Measurements from ENCODE around the gene ZNF501.

ZNF501 gene

DNA sequence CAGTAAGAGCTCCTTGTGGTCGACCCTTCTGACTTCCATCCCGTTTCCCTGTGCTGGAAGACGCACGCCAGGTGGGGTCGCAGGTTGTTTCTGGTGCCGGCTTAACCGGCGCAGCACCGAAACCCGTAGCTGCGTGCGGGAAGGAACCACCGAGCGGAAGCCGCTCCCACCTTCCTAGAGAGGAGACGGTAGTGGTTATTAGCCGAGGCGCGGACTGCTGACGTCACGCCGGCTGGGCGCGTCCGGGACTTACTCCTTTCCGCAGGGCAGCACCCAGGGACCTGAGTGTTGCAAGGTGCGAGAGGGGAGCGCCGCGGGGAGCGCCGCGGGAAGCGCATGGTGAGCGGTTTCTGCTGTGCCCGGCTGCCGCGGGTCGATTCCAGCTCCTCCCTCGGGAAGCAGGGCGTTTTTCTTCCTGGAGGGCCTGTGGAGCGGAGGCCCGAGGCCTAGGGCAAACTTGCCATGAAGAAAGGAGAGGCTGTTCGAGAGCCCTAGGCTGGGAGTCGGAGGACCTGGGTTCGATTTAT lies at the start of gene ZNF501:
Gene ZNF501 (plus strand): TSS at position 252 of the 527 bp plus-strand sequence. CDS start 4,787 bp downstream, outside the sequence.
- peak; percentile 88 to 91 for DNase-seq
- ATAC-seq = peak; percentile 100
- Mint-ChIP-seq H3K27ac (peak within 1 kb of the TSS; percentile 55 to 95), H3K4me1 (peaks cover 16% of the 10 kb centered on the region), H3K27me3 (no peaks in the 10 kb centered on the region), H3K9me3 (peaks cover 57 to 76% of the 10 kb centered on the region in 2 donors), H3K4me3 (peak within 1 kb of the TSS; percentile 99 to 100)

DNA sequence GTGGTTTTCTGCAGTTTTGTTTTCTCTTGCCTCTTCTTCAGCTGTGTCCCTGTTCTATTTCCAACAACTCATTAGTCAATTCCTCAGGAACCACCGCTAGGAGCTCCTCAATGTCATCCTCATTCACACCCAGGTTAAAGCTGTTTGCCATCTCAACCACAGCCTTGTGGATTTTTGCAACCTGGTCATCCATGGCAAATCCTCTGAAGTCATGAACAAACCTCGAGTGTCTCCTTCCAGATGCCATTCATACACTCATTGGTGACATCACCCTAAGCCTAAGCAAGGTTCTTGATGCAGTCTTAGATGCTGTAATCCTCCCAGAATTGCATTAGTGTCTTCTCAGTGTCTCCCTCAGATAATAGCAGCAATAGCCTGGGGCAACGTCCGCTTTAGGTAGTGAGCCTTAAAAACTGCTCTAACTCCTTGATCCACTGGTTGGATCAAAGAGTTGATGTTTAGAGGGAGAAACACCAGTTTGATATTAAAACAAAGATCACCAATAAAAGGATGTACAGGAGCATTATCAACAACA lies 48.4 kb upstream of the ZNF501 start:
- ATAC-seq (no peak), DNase-seq (no peak)
- peaks cover 50 to 80% of the 10 kb centered on the region in 2 donors for H3K9me3 Mint-ChIP-seq
- H3K27me3 Mint-ChIP-seq = no peaks in the 10 kb centered on the region
- H3K27ac Mint-ChIP-seq = no peak overlapping the region
- H3K4me1 Mint-ChIP-seq = peaks cover 14% of the 10 kb centered on the region
- H3K4me3 Mint-ChIP-seq = no peak overlapping the region

- H3K9me3 Mint-ChIP-seq = peaks cover 49 to 80% of the 10 kb centered on the region in 2 donors
- H3K4me3 Mint-ChIP-seq = no peak overlapping the region
- no peak for ATAC-seq
- peaks cover 17% of the 10 kb centered on the region for H3K4me1 Mint-ChIP-seq
- no peaks in the 10 kb centered on the region for H3K27me3 Mint-ChIP-seq
- DNase-seq = no peak
- H3K27ac Mint-ChIP-seq = no peak overlapping the region
These were observed 47.1 kb upstream of the ZNF501 start for GRCh38 chr3:44682182-44682896.

DNA sequence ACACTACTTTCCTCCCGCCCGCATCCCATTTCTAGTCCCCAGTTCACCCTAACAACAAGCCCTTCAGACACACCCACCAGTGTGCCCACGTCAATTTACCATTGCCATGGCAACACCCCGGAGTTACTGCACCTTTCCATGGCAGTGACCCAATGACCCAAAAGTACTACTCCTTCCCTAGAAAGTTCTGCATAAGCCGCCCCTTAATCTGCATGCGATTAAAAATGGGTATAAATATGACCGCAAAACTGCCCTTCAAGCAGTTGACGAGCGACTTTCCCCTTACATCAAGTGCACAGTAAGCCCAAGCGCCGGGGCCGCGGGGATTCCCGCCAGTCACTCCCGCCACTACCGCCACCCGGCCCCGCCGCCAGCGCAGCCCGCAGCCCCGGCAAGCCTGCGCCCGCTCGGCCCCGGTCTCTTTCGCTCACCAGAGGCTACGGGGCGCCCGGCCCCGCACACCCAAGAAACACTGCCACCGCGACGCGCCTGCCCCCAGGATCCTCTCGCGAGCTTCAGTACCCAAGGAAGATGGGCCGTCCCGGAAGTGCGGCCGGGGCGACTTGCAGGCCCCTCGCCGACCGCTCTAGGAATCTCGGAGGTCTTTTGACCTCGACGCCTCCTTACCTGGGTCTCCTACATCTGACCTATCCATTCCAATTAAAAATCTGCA lies 44.2 kb upstream of the ZNF501 start:
- DNase-seq (peak; percentile 68 to 78), ATAC-seq (peak; percentile 98)
- H3K4me1 Mint-ChIP-seq = peaks cover 17% of the 10 kb centered on the region
- H3K27ac Mint-ChIP-seq = peak overlapping the region; percentile 80 to 95
- peaks cover 19% of the 10 kb centered on the region for H3K27me3 Mint-ChIP-seq
- H3K4me3 Mint-ChIP-seq = peak overlapping the region; percentile 82 to 93
- peaks cover 46 to 73% of the 10 kb centered on the region in 2 donors for H3K9me3 Mint-ChIP-seq

DNA sequence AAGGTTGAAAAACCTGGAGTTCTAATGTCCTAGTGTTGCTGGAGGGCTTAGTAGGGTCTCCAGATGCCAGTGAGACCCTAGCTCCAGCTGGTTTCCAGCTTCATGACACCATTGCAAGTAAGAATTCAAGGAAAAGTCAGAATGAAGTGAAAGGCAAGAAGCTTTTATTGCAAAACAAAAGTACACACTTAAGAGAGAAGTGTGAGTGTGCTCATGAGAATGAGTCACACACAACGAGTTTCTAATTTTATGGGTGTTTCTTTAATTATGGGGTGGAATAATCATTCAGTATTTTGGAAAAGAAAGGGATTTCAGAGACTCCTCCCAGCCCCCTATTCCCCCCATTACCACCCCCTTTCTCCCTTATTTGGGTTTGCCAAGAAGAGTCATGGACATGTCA lies 41.5 kb upstream of the ZNF501 start:
- peaks cover 48 to 61% of the 10 kb centered on the region in 2 donors for H3K9me3 Mint-ChIP-seq
- peaks cover 40% of the 10 kb centered on the region for H3K27me3 Mint-ChIP-seq
- no peak overlapping the region for H3K27ac Mint-ChIP-seq
- no peak for DNase-seq
- H3K4me3 Mint-ChIP-seq = no peak overlapping the region
- peaks cover 17% of the 10 kb centered on the region for H3K4me1 Mint-ChIP-seq
- ATAC-seq = no peak

DNA sequence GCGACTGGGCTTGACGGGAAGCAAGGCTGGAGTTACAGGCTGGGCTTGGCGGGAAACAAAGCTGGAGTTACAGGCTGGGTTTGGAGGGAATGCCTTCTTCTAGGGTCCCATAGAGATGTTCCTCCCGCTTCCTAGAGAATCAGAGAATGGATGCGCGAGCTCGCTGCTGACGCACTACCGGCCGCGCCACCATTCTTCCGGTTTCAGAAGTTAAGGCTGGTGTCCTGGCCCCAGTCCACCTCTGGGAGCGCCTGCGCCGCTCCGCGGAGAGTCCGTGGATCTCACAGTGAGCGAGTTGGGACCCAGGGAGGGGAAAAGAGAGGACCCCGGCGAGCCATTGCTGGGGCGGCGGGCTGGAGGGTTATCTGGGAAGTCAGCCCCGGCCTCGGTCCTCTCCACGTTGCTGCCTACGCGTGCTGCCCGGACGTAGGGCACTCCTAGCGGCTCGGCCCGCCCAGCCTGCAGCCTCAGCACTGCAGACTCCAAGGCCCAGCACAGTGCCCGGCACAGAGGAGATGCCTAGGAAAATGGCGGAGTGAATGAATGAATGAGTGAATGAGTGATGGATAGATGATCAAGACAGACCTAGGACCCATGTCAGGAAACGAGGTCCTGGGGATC lies 16.9 kb upstream of the ZNF501 start, which contains the start of gene ZNF502:
Gene ZNF502 (plus strand): TSS at position 206 of the 621 bp plus-strand sequence. CDS start 7,602 bp downstream, outside the sequence.
- DNase-seq = peak; percentile 62 to 74
- peaks cover 16% of the 10 kb centered on the region for H3K27me3 Mint-ChIP-seq
- peaks cover 35 to 47% of the 10 kb centered on the region in 2 donors for H3K9me3 Mint-ChIP-seq

DNA sequence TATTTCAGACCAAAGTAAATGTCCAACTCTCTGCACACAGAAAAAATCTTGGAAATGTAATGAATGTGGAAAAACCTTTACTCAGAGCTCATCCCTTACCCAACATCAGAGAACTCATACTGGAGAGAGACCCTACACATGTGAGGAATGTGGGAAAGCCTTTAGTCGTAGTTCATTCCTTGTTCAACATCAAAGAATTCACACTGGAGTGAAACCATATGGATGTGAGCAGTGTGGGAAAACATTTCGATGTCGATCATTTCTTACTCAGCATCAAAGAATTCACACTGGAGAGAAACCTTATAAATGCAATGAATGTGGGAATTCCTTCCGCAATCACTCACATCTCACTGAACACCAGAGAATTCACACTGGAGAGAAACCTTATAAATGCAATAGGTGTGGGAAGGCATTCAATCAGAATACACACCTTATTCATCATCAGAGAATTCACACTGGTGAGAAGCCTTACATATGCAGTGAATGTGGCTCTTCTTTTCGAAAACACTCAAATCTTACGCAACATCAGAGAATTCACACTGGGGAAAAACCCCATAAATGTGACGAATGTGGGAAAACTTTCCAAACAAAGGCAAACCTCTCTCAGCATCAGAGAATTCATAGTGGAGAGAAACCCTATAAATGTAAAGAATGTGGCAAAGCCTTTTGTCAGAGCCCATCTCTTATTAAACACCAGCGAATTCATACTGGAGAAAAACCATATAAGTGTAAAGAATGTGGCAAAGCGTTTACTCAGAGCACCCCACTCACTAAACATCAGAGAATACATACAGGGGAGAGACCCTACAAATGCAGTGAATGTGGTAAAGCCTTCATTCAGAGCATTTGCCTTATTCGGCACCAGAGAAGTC lies 8.0 kb upstream of the ZNF501 start:
- Mint-ChIP-seq H3K27me3 (no peaks in the 10 kb centered on the region), H3K4me1 (no peaks in the 10 kb centered on the region), H3K27ac (no peak overlapping the region), H3K4me3 (no peak overlapping the region), H3K9me3 (peaks cover 52 to 75% of the 10 kb centered on the region in 2 donors)
- DNase-seq (no peak), ATAC-seq (no peak)

More for the DNA sequence above, 16.9 kb upstream of the ZNF501 start, which contains the start of gene ZNF502:
- peak; percentile 97 for ATAC-seq
- Mint-ChIP-seq H3K4me1 (peaks cover 22% of the 10 kb centered on the region), H3K4me3 (peak within 1 kb of the TSS; percentile 90 to 96), H3K27ac (peak within 1 kb of the TSS; percentile 70 to 93)

- ATAC-seq (no peak), DNase-seq (no peak)
- H3K27me3 Mint-ChIP-seq = no peaks in the 10 kb centered on the region
- peak overlapping the region in 1 of 2 donors; percentile 28 for H3K27ac Mint-ChIP-seq
- H3K4me3 Mint-ChIP-seq = no peak overlapping the region
- H3K4me1 Mint-ChIP-seq = no peaks in the 10 kb centered on the region
- peaks cover 52 to 75% of the 10 kb centered on the region in 2 donors for H3K9me3 Mint-ChIP-seq
These were observed 7.4 kb upstream of the ZNF501 start for GRCh38 chr3:44722103-44722401.

DNA sequence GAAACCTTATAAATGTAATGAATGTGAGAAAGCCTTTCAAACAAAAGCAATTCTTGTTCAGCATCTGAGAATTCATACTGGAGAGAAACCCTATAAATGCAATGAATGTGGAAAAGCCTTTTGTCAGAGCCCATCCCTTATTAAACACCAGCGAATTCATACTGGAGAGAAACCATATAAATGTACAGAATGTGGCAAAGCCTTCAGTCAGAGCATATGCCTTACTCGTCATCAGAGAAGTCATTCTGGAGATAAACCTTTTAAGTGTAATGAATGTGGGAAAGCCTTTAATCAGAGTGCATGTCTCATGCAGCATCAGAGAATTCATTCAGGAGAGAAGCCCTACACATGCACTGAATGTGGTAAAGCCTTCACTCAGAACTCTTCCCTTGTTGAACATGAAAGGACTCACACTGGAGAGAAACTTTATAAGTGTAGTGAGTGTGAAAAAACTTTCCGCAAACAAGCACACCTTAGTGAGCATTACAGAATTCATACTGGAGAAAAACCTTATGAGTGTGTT lies 5.3 kb downstream of the ZNF501 start:
- no peak for ATAC-seq

DNA sequence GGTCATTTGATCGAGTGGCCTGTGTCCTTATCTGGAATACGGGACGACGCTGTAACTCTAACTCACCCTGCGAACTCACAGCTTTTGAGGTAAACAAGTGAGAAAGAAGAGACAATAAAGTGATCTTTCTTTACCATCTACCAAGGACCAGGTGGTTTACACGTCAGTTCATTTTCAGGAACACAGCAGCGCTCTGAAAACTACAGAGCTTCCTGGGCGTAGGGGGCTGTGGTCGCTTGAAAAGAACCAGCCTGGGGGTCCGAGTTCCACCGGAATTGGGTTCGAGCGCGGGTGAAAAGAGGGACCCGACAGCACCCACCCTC lies 31.6 kb downstream of the ZNF501 start:
- Mint-ChIP-seq H3K4me1 (peaks cover 25% of the 10 kb centered on the region), H3K27ac (peak overlapping the region; percentile 88 to 91), H3K27me3 (peaks cover 9% of the 10 kb centered on the region), H3K9me3 (peaks cover 18 to 20% of the 10 kb centered on the region in 2 donors), H3K4me3 (peak overlapping the region; percentile 93 to 94)
- DNase-seq = no peak
- peak; percentile 29 for ATAC-seq

More for the DNA sequence above, 5.3 kb downstream of the ZNF501 start:
- Mint-ChIP-seq H3K9me3 (peaks cover 68 to 71% of the 10 kb centered on the region in 2 donors), H3K27me3 (no peaks in the 10 kb centered on the region), H3K4me3 (no peak overlapping the region), H3K4me1 (peaks cover 6% of the 10 kb centered on the region), H3K27ac (no peak overlapping the region)
- DNase-seq = no peak

GRCh38 chr3:44761424-44762169 lies 32.2 kb downstream of the ZNF501 start, which contains the start of the genes KIAA1143 and KIF15:
Gene KIAA1143 (minus strand): TSS chr3:44761619. CDS start chr3:44761602, 17 bp downstream.
Gene KIF15 (plus strand): TSS chr3:44761794. CDS start chr3:44761866, 72 bp downstream.
- peak; percentile 96 to 97 for DNase-seq
- peaks cover 25% of the 10 kb centered on the region for H3K4me1 Mint-ChIP-seq
- peaks cover 9% of the 10 kb centered on the region for H3K27me3 Mint-ChIP-seq
- peak; percentile 96 for ATAC-seq
- H3K27ac Mint-ChIP-seq = peak within 1 kb of the TSS; percentile 88 to 91
- peaks cover 18 to 20% of the 10 kb centered on the region in 2 donors for H3K9me3 Mint-ChIP-seq
- H3K4me3 Mint-ChIP-seq = peak within 1 kb of the TSS; percentile 93 to 94

- Mint-ChIP-seq H3K9me3 (peaks cover 18% of the 10 kb centered on the region in 2 donors), H3K27ac (peak overlapping the region; percentile 88 to 91), H3K4me1 (peaks cover 21% of the 10 kb centered on the region), H3K27me3 (peaks cover 9% of the 10 kb centered on the region), H3K4me3 (peak overlapping the region; percentile 93 to 94)
- DNase-seq = no peak
- ATAC-seq = no peak
These were observed 32.8 kb downstream of the ZNF501 start for GRCh38 chr3:44762170-44762677.

- peaks cover 13 to 17% of the 10 kb centered on the region in 2 donors for H3K9me3 Mint-ChIP-seq
- H3K4me3 Mint-ChIP-seq = peak overlapping the region; percentile 93 to 94
- H3K27ac Mint-ChIP-seq = peak overlapping the region; percentile 88 to 91
- peaks cover 17% of the 10 kb centered on the region for H3K4me1 Mint-ChIP-seq
- peaks cover 9% of the 10 kb centered on the region for H3K27me3 Mint-ChIP-seq
- DNase-seq (no peak), ATAC-seq (no peak)
These were observed 33.3 kb downstream of the ZNF501 start for GRCh38 chr3:44762690-44763089.
